Small intestine (tissue), 7 donors: ENCODE measurements around the gene LRRC63. TPM values are rescaled to one million over a fixed set of nuclear protein-coding genes. Genes with fewer than 3 reads are reported as not detected.

ENCODE experiments used
- DNase-seq, 2 donors: peaks; one replicate each; pipeline versions ENCODE4 v3.0.0 to v3.0.0-alpha.2; 2013
- FAIRE-seq: peaks from 2 replicates; lab custom pipeline; 2012; peaks lifted over from hg19 to GRCh38; lab: Jason Lieb, UNC
- H3K27ac ChIP-seq, 3 donors: one replicate each; pipeline ENCODE4 v1.5.1; 2013; ENCODE audit warnings: low read length in 2 of 3, mild to moderate bottlenecking in 2 of 3, control low read depth in 1 of 3, inconsistent platforms in 1 of 3, low read depth in 1 of 3, moderate library complexity in 1 of 3
- H3K27me3 ChIP-seq, 3 donors: one replicate each; pipeline ENCODE4 v1.6.1; 2013; ENCODE audit warnings: low read length in 3 of 3, inconsistent platforms in 1 of 3; ENCODE audit not compliant: control insufficient read depth in 3 of 3, insufficient read depth in 3 of 3
- H3K36me3 ChIP-seq, 3 donors: one replicate each; pipeline ENCODE4 v1.6.1; 2013; ENCODE audit warnings: low read length in 3 of 3, inconsistent platforms in 1 of 3, low read depth in 1 of 3, mild to moderate bottlenecking in 1 of 3, moderate library complexity in 1 of 3; ENCODE audit not compliant: control insufficient read depth in 3 of 3, insufficient read depth in 2 of 3
- H3K4me1 ChIP-seq, 3 donors: one replicate each; pipeline ENCODE4 v1.6.1; 2013; ENCODE audit warnings: low read length in 2 of 3, inconsistent platforms in 1 of 3, low read depth in 1 of 3, mild to moderate bottlenecking in 1 of 3, moderate library complexity in 1 of 3; ENCODE audit not compliant: control insufficient read depth in 3 of 3, insufficient read depth in 2 of 3
- H3K4me3 ChIP-seq, 3 donors: one replicate each; pipeline ENCODE4 v1.5.1; 2013; ENCODE audit warnings: low read length in 3 of 3, control low read depth in 1 of 3, inconsistent platforms in 1 of 3, low read depth in 1 of 3, mild to moderate bottlenecking in 1 of 3, moderate library complexity in 1 of 3
- H3K9me3 ChIP-seq, 2 donors: one replicate each; pipeline ENCODE4 v1.6.1; 2013; ENCODE audit warnings: low read depth in 1 of 2, low read length in 1 of 2; ENCODE audit not compliant: control insufficient read depth in 2 of 2, insufficient read depth in 1 of 2
- WGBS, 3 donors: extraction: QIAGEN DNeasy Blood & Tissue Kit; methylation state at CpG; one replicate each; pipeline ENCODE4 v1.1.7; 2013; 5-methylcytosine and 5-hydroxymethylcytosine counted together
- polyA plus RNA-seq, 4 donors: library from polyadenylated mRNA; stranded (reverse) in 3 of 4; unstranded in 1 of 4; fragments of 200-250 nt in 3 of 4; fragments of 120-200 nt in 1 of 4; gene quantifications; one replicate each; pipeline versions ENCODE4 v1.2.1 to v1.2.3, GENCODE V29; 2013
- donor health status: healthy with polysubstance abuse.
- donor health status: control.
- donor health status: control.
- donor health status: Bipolar disorder and iron deficiency.
- donor health status: healthy.

Gene LRRC63
- polyA plus RNA-seq, 4 donors, result 0.03 TPM; not detected in 3

DNA sequence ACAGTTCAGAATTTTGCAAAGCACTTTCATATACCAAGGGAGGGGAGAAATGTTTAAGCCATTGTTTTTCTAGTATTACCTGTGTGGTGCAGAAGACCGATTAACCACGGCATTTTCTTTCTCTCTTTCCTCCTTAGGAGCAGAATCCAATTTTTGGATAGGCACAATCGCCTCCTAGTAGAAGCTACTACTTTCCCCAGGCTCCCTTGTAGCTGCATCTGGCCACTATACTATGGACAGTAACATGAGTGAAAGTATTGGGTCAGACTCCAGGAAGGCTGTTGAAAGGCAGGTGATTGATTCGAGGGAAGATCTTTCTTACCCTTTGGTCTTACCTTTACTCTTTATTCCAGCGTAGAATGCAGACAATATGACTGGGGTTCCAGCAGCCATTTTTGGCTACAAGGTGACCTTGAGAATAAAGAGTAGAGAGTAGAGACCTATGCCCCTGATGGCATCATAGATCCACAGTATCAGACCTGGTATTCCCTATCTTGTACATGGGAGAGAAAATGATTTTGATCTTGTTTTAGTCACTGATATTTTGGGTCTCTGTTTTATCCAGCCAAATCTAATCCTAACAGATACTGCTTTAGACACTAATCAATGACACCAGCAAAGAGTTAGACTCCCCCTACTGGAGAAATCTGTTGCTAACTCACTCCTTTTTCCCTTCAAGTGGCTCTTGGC is 77.0 kb downstream of the LRRC63 start:
- H3K27ac ChIP-seq, result no peak overlapping the region
- no peaks in the 10 kb centered on the region for H3K9me3 ChIP-seq
- FAIRE-seq (no peak), DNase-seq (peak; percentile 29 to 40)
- no peak overlapping the region for H3K4me3 ChIP-seq
- H3K4me1 ChIP-seq, result no peaks in the 10 kb centered on the region
- no peaks in the 10 kb centered on the region for H3K27me3 ChIP-seq
- 80 to 85% (median 83%) methylated on average over 5 of the region's 5 CpGs for WGBS, 3 donors
- no peaks in the 10 kb centered on the region for H3K36me3 ChIP-seq

GRCh38 chr13:46289260-46289955 is 77.7 kb downstream of the LRRC63 start:
- Histone ChIP-seq H3K27ac (no peak overlapping the region), H3K36me3 (no peaks in the 10 kb centered on the region), H3K27me3 (no peaks in the 10 kb centered on the region), H3K9me3 (no peaks in the 10 kb centered on the region), H3K4me3 (no peak overlapping the region), H3K4me1 (no peaks in the 10 kb centered on the region)
- DNase-seq (no peak), FAIRE-seq (no peak)
- 56 to 57% (median 56%) methylated on average over 4 of the region's 4 CpGs for WGBS, 3 donors

DNA sequence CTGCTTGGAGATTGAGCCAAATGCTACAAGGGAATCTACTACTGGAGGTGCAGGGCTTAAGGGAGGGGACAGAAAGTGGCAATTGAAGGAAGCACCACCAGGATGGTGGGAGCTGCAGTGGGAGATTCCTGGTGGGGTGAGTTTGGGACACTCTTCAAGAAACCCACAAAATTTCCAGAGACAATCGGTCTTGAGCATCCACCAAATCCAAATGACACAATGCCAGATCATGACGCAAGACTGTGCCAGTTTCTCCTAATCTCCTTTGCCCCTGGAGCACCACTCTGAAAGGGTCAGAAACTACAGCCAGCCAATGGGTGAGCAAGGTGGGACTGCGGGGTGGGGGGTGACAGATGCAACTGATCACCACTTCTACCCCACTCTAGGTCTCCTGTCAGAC is 78.7 kb downstream of the LRRC63 start:
- FAIRE-seq (no peak), DNase-seq (no peak)
- no peaks in the 10 kb centered on the region for H3K27me3 ChIP-seq
- H3K9me3 ChIP-seq, result no peaks in the 10 kb centered on the region
- no peak overlapping the region for H3K4me3 ChIP-seq
- 69 to 89% (median 87%) methylated on average over 3 of the region's 3 CpGs for WGBS, 3 donors
- no peaks in the 10 kb centered on the region for H3K4me1 ChIP-seq
- no peaks in the 10 kb centered on the region for H3K36me3 ChIP-seq
- no peak overlapping the region for H3K27ac ChIP-seq

DNA sequence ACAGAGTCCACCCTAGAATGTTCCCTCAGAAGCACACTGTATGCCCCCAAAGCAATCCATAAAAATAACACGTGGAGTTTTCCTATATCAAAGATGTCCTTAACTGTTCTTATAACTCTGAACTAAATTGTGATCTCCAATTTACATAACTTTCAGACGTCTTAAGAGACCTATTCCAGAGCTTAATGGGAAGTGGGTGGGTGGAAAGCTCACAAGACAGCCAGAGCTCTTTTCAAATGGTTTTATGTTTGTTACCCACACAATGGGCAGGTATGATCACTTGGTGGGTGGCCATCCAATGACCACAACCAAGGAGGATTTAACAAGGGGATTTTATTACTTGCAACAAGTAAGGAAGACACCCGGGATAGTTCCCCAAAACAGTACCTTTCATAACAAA is 81.7 kb downstream of the LRRC63 start:
- H3K27me3 ChIP-seq, result no peaks in the 10 kb centered on the region
- no peaks in the 10 kb centered on the region for H3K9me3 ChIP-seq
- DNase-seq, result no peak
- H3K36me3 ChIP-seq, result no peaks in the 10 kb centered on the region
- 74 to 81% (median 77%) methylated on average over 3 of the region's 3 CpGs for WGBS, 3 donors
- no peak overlapping the region for H3K4me3 ChIP-seq
- no peak for FAIRE-seq
- no peak overlapping the region for H3K27ac ChIP-seq
- H3K4me1 ChIP-seq, result no peaks in the 10 kb centered on the region

DNA sequence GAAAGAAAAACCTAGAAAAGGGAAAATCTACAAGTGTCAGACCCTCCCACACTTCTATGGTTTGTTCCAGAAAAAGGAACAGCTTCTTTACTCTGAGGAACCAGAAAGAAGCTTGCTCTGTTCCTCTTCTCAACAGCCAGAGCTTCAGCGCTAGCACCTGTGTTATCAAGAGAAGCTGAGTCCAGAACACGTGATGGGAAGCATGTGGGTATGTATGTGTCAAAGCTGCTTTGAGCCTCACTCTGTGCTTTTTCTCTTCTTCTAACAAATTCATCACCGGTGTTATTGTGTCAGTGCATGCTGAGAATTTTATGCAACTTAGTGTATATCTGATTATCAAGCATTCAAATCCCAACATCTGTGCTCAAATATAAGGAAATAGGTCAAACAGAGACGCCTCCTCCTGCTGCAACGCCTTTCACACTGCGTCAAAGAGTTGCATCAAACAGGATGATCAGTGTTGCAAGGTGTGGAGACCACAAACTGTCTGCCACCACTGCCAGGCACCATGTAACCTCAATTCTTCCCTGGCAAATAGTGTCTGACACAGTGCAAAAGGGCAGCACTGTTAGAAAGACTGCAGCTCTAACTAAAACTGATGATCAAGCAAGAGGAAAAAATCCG is 83.9 kb downstream of the LRRC63 start:
- WGBS, 3 donors, result 52 to 70% (median 53%) methylated on average over 7 of the region's 7 CpGs
- peak in 1 of 2 donors; percentile 31 for DNase-seq
- Histone ChIP-seq H3K4me3 (no peak overlapping the region), H3K9me3 (peaks cover 0 to 2% of the 10 kb centered on the region in 2 donors), H3K4me1 (no peaks in the 10 kb centered on the region), H3K27ac (peak overlapping the region in 1 of 3 donors; percentile 9), H3K36me3 (no peaks in the 10 kb centered on the region), H3K27me3 (no peaks in the 10 kb centered on the region)
- FAIRE-seq, result no peak

DNA sequence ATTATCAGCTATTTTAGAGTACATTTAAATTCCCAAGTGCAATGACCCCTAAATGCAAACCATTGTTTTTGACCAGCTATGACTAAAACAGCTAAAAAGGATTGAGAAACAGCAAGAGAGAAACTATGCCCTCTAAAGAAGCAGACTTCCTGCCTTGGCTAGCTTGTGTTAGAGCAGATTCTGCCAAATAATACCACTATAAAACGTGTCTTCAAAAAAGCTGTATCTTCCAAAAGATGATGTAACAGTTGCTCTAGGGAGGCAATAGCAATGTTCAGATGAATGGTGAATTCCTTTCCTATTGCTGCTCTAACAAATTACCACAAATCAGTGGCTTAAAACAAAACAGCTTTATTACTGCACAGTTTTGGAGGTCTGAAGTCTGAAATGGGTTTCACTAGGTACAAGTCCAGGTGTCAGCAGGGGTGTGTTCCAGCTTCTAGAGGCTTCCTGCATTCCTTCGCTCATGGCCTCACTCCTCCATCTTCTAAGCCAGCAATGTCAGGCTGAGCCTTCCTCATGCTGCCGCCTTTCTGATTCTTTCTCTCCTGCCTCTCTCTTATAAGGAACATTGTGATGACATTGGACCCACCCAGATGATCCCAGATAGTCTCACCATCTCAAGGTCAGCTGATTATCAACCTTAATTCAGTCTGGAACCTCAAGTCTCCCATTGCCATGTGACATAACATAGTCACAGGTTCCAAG is 84.5 kb downstream of the LRRC63 start:
- Histone ChIP-seq H3K4me1 (no peaks in the 10 kb centered on the region), H3K4me3 (no peak overlapping the region), H3K27me3 (no peaks in the 10 kb centered on the region), H3K36me3 (no peaks in the 10 kb centered on the region), H3K27ac (peak overlapping the region in 1 of 3 donors; percentile 6), H3K9me3 (peaks cover 0 to 2% of the 10 kb centered on the region in 2 donors)
- FAIRE-seq (no peak), DNase-seq (no peak)
- WGBS, 3 donors, result 69 to 72% (median 69%) methylated on average over 3 of the region's 3 CpGs

- peaks cover 0 to 2% of the 10 kb centered on the region in 2 donors for H3K9me3 ChIP-seq
- FAIRE-seq (no peak), DNase-seq (no peak)
- no peak overlapping the region for H3K27ac ChIP-seq
- 66 to 73% (median 72%) methylated on average over 3 of the region's 3 CpGs for WGBS, 3 donors
- no peak overlapping the region for H3K4me3 ChIP-seq
- H3K36me3 ChIP-seq, result no peaks in the 10 kb centered on the region
- no peaks in the 10 kb centered on the region for H3K4me1 ChIP-seq
- no peaks in the 10 kb centered on the region for H3K27me3 ChIP-seq
These were observed 85.2 kb downstream of the LRRC63 start for GRCh38 chr13:46296921-46297320.

DNA sequence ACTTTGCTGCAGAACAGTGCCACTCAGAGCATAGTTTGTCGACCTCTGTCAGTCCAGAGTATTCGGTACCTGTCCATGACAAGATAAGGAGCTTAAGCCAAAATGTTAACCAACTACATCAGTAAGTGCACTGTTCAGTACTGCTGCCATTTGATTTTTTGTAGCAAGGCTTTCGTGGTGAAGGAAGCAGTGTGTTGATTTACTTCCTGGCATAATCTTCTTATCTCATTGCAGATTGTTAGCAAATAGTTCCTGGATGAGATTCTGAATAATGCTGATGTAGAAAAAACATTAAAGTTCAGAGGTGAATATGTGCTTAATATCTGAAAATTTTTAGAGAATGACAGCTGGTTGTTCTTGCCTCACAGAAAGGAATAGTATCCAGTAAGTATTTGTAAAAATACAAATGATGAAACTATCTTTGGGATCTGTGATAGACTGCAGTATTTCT is 85.7 kb downstream of the LRRC63 start:
- no peaks in the 10 kb centered on the region for H3K36me3 ChIP-seq
- WGBS, 3 donors, result 19 to 38% (median 22%) methylated on average over 3 of the region's 3 CpGs
- no peak overlapping the region for H3K27ac ChIP-seq
- FAIRE-seq (no peak), DNase-seq (no peak)
- no peaks in the 10 kb centered on the region for H3K4me1 ChIP-seq
- H3K27me3 ChIP-seq, result no peaks in the 10 kb centered on the region
- H3K4me3 ChIP-seq, result no peak overlapping the region
- peaks cover 0 to 2% of the 10 kb centered on the region in 2 donors for H3K9me3 ChIP-seq
